ENCODE results near the gene ITLN1. TPM values are rescaled to one million over a fixed set of nuclear protein-coding genes. Genes with fewer than 3 reads are reported as not detected.
"Not testable (repeated sequence)": the region's sequence is repeated elsewhere in the genome, so short reads cannot be mapped to it uniquely, and the experiment has no call there.

Gene ITLN1
- total and polyA plus RNA-seq, 9 donors, result 0.48 to 1,183 (median 4.5) TPM

DNA sequence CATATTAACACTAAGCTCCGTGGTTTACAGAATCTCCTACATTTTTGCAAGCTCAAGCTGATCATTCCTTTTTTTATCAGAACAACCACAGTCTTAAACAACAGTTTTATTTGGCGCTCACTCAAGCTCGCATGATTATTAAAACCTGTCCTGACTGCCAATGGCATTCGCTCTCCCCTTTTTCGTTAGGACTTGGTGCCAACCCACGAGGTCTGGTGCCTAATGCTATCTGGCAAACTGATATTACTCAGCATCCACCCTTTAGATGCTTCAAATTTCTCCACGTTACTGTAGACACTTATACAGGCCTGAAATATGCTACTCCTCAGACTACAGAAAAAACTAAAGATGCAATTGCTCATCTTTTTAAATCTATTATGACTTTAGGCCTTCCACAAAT is 23.0 kb upstream of the ITLN1 start:
- DNase-seq, result peak in 4 of 5 donors; percentile 24 to 65 (median 47)
- H3K4me3 ChIP-seq, result no peak overlapping the region
- H3K9me3 ChIP-seq, result no peaks in the 10 kb centered on the region
- peaks cover 26% of the 10 kb centered on the region for H3K4me1 ChIP-seq (ENCODE audit: insufficient read depth)
- TF ChIP-seq POLR2A (IDR thresholded peaks at IDR 0.05), result no peak
- no peak for TF ChIP-seq EP300 (IDR thresholded peaks at IDR 0.05)
- TF ChIP-seq, protein P1, sequence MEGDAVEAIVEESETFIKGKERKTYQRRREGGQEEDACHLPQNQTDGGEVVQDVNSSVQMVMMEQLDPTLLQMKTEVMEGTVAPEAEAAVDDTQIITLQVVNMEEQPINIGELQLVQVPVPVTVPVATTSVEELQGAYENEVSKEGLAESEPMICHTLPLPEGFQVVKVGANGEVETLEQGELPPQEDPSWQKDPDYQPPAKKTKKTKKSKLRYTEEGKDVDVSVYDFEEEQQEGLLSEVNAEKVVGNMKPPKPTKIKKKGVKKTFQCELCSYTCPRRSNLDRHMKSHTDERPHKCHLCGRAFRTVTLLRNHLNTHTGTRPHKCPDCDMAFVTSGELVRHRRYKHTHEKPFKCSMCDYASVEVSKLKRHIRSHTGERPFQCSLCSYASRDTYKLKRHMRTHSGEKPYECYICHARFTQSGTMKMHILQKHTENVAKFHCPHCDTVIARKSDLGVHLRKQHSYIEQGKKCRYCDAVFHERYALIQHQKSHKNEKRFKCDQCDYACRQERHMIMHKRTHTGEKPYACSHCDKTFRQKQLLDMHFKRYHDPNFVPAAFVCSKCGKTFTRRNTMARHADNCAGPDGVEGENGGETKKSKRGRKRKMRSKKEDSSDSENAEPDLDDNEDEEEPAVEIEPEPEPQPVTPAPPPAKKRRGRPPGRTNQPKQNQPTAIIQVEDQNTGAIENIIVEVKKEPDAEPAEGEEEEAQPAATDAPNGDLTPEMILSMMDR (IDR thresholded peaks at IDR 0.05), result no peak
- peak overlapping the region in 1 of 2 donors; percentile 48 for H3K27ac ChIP-seq
- H3K36me3 ChIP-seq, result no peaks in the 10 kb centered on the region
- H3K27me3 ChIP-seq, result no peaks in the 10 kb centered on the region
- 6 to 13% (median 6%) methylated on average over 7 of the region's 7 CpGs for WGBS, 3 donors
- intact Hi-C loops (cut with DNase I), result no loop called here

- DNase-seq, result no peak
- peaks cover 21% of the 10 kb centered on the region for H3K4me1 ChIP-seq (ENCODE audit: insufficient read depth)
- H3K36me3 ChIP-seq, result no peaks in the 10 kb centered on the region
- no peaks in the 10 kb centered on the region for H3K9me3 ChIP-seq
- no peak for TF ChIP-seq POLR2A (IDR thresholded peaks at IDR 0.05)
- TF ChIP-seq, protein P1 (IDR thresholded peaks at IDR 0.05), result no peak
- TF ChIP-seq EP300 (IDR thresholded peaks at IDR 0.05), result no peak
- no peaks in the 10 kb centered on the region for H3K27me3 ChIP-seq
- 86 to 93% (median 93%) methylated on average over 4 of the region's 4 CpGs for WGBS, 3 donors
- no peak overlapping the region for H3K4me3 ChIP-seq
- intact Hi-C loops (cut with DNase I), result no loop called here
- H3K27ac ChIP-seq, result peak overlapping the region in 1 of 2 donors; percentile 47
These were observed 20.6 kb upstream of the ITLN1 start for GRCh38 chr1:160905617-160905989.

DNA sequence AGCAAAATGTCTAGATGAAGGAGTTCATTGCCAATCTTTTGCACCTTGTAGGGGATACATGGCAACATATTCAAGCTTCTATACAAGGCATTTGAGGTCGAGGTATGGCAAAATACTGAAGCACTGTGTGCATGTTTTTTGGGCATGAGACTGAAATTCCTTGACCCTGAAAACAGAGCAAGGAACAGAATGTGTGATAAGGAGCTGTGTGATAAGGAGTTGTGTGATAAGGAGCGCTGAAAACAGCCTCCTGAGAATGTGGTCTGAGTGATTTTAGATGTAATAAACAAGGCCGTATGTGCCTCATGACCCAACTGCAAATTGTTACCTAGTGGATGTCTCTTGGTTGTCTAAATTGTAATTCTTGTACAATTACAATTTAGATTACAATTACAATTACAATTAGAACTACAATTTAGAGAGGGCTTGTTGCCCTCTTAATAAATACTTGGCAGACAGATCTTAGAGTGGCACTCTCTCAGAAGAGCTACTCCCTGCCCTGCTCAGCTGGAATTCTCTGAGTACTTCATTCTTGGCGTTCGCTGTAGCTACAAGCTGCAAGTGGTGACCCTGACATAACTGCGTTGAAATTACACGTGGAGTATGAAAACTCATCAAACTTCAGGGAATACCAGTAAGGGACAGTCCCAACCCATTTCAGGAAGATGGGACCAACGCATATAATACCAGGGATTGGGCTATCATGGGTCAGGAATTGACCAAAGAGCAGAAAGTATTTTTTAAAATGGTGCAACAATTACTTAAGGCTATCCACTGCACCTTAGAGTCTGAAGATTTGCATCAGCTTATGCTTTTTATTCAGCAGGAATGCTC is 20.0 kb upstream of the ITLN1 start:
- Histone ChIP-seq H3K4me1 (ENCODE audit: insufficient read depth) (peaks cover 21% of the 10 kb centered on the region), H3K27ac (peak overlapping the region in 1 of 2 donors; percentile 47), H3K36me3 (no peaks in the 10 kb centered on the region), H3K9me3 (no peaks in the 10 kb centered on the region), H3K4me3 (no peak overlapping the region), H3K27me3 (no peaks in the 10 kb centered on the region)
- TF ChIP-seq POLR2A (IDR thresholded peaks at IDR 0.05) (no peak), EP300 (IDR thresholded peaks at IDR 0.05) (no peak)
- TF ChIP-seq, protein P1 (IDR thresholded peaks at IDR 0.05), result no peak
- no peak for DNase-seq
- WGBS, 3 donors, result 21 to 37% (median 27%) methylated on average over 8 of the region's 8 CpGs
- intact Hi-C loops (cut with DNase I), result no loop called here

- H3K36me3 ChIP-seq; H3K27ac ChIP-seq; H3K27me3 ChIP-seq; H3K9me3 ChIP-seq; intact Hi-C loops (cut with DNase I); H3K4me3 ChIP-seq; DNase-seq: not testable (repeated sequence)
- WGBS, 3 donors, result 4 to 37% (median 24%) methylated on average over 1 of the region's 1 CpG
- peaks cover 19% of the 10 kb centered on the region for H3K4me1 ChIP-seq (ENCODE audit: insufficient read depth)
These were observed 17.3 kb upstream of the ITLN1 start for GRCh38 chr1:160902251-160902650.

GRCh38 chr1:160901768-160902167 is 16.8 kb upstream of the ITLN1 start:
- intact Hi-C loops (cut with DNase I), result no loop called here
- Histone ChIP-seq H3K9me3 (no peaks in the 10 kb centered on the region), H3K27me3 (no peaks in the 10 kb centered on the region), H3K4me1 (ENCODE audit: insufficient read depth) (peaks cover 17% of the 10 kb centered on the region), H3K27ac (no peak overlapping the region), H3K4me3 (no peak overlapping the region), H3K36me3 (no peaks in the 10 kb centered on the region)
- DNase-seq, result no peak
- TF ChIP-seq EP300 (IDR thresholded peaks at IDR 0.05), result no peak
- no peak for TF ChIP-seq POLR2A (IDR thresholded peaks at IDR 0.05)
- TF ChIP-seq, protein P1 (IDR thresholded peaks at IDR 0.05), result no peak
- WGBS, 3 donors, result 75 to 90% (median 79%) methylated on average over 2 of the region's 2 CpGs

GRCh38 chr1:160900683-160901082 is 15.7 kb upstream of the ITLN1 start:
- intact Hi-C loops (cut with DNase I); DNase-seq: not testable (repeated sequence)
- 61 to 88% (median 71%) methylated on average over 3 of the region's 3 CpGs for WGBS, 3 donors

GRCh38 chr1:160894368-160895135 is 9.6 kb upstream of the ITLN1 start:
- H3K36me3 ChIP-seq; H3K27ac ChIP-seq; H3K9me3 ChIP-seq; H3K4me3 ChIP-seq; H3K4me1 ChIP-seq (ENCODE audit: insufficient read depth); intact Hi-C loops (cut with DNase I); H3K27me3 ChIP-seq; DNase-seq: not testable (repeated sequence)
- WGBS, 3 donors, result 94 to 95% (median 94%) methylated on average over 18 of the region's 18 CpGs

More at GRCh38 chr1:160900683-160901082, 15.7 kb upstream of the ITLN1 start:
- H3K27me3 ChIP-seq, H3K36me3 ChIP-seq, H3K27ac ChIP-seq, H3K4me3 ChIP-seq, H3K9me3 ChIP-seq: not testable (repeated sequence)
- peaks cover 10% of the 10 kb centered on the region for H3K4me1 ChIP-seq (ENCODE audit: insufficient read depth)

Measured in ovary (tissue), 9 donors.